ENCODE results near the gene APOBEC3C.
"Not testable (repeated sequence)": the region's sequence is repeated elsewhere in the genome, so short reads cannot be mapped to it uniquely, and the experiment has no call there.

Gene APOBEC3C

GRCh38 chr22:39013942-39014722 is at the start of gene APOBEC3C:
Gene APOBEC3C (plus strand): TSS chr22:39014257. CDS start chr22:39014363, 106 bp downstream.
- DNase-seq = no peak

DNA sequence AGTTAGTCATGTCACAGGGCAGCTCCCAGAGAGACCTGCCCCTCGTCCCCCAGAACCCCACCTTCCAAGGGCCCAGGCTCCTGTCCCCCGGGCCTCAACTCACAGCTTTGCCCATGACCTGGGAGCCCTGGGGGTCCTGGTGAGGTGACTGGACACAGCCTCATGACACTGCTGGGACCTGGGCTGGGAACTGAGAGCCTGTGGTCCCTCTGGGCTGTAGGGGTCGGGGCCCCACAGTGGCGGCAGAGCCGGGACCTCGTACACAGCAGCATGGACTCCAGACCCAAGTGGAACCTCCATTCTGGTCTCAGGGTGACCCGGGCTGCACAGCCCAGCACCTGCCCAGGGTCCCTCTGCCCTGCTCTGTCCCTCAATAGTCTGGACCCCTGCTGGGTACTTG is 49.8 kb upstream of the APOBEC3C start:
- no peak for DNase-seq

GRCh38 chr22:38964989-38965388 is 49.1 kb upstream of the APOBEC3C start:
- DNase-seq = no peak

DNA sequence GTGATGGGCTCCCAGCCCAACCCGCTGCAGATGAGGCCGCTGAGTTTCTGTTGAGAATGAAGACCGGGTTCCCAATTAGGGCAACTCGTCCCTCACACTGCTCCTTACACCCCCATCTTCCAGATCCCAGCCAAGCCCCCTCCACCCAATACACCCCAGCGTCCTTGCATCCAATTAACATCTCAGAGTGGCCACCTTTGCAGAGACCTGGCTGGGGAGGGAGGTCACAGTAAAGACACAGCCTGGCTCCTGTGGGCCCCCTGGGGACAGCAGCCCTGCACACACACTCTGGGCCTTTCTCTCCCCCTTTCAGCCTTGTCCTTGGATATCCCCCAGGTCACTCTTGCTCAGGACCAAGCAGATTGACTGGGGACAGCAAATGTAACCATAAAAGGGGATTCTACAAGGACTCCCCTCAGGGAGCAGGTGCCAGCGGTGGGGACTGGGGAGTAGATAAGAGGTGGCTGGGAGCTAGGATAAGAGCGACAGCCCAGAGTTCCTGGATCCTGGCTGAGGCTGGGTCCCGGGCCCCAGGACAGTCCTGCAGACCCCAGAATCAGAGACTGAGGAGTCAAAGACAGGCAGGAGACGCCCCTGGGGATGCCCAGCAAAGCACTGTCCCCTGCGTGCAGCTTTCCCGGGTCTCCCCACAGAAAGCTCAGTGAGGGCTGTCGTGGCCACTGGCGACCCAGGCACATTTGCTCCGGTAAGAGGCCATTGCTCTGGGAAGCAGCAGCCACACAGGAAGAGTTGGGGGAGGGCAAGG is 48.3 kb upstream of the APOBEC3C start:
- DNase-seq = no peak

- DNase-seq = no peak
Measured at GRCh38 chr22:38966380-38966702, 47.7 kb upstream of the APOBEC3C start.

DNA sequence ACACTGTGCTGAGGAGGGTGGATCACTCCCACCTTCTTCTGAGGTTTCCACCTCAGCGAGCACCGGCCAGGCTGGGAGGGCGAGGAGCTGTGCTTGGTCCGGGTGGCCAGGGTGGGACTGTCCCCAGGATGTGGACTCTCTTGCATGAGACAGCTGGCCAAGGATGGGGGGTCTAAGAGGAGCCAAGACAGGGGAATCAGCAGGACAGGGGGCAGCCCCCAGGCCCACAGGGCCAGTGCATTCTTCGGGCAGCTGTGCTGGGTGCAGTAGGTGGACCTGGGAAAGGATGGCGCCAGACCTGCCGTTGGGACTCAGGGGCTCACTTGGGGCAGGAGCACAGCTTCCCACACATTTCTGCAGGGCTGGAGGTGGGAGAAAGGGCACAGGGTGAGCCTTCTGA is 47.1 kb upstream of the APOBEC3C start:
- DNase-seq = no peak

GRCh38 chr22:38967451-38968450 is 46.3 kb upstream of the APOBEC3C start:
- no peak for DNase-seq

DNA sequence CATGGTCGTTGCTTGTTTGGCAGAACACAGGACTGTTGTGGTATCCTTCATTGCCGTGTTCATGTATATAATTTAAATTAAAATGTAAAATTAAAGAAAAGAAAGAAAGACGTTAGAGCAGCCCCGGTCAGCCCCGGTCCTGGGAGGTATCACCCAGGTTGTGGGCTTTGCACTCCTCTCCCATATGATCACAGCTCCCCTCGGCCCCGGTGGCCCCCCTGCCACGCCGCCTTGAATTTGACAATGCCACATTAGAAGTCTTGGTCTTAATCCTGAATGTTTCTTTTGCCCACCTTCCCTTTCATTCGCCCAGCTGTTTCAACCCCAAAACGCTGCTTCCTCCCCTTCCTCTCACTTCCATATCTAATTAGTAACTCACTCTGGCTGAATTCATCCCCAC is 45.3 kb upstream of the APOBEC3C start:
- DNase-seq = no peak

GRCh38 chr22:38970551-38970950 is 43.5 kb upstream of the APOBEC3C start:
- no peak for DNase-seq

GRCh38 chr22:38971202-38971601 is 42.9 kb upstream of the APOBEC3C start:
- no peak for DNase-seq

DNA sequence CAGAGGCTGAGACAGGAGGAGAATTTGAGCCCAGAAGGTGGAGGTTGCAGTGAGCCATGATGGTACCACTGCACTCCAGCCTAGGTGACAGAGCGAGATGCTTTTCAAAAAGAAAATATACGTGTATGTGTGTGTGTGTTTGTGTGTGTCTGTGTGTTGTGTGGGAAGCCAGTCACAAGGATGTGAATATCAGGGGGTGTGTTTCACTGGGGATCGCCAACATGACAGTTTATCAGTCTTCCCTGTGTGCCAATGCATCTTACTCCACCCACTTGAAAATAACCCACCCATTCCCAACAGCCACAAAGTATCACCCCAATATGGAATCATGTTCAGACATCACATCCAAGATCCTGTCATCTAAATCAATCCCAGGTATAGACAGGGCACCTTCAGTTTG is 42.3 kb upstream of the APOBEC3C start:
- no peak for DNase-seq

- DNase-seq = no peak
Measured at GRCh38 chr22:38972558-38972957, 41.5 kb upstream of the APOBEC3C start.

- DNase-seq = no peak
Measured at GRCh38 chr22:38973289-38974169, 40.5 kb upstream of the APOBEC3C start.

DNA sequence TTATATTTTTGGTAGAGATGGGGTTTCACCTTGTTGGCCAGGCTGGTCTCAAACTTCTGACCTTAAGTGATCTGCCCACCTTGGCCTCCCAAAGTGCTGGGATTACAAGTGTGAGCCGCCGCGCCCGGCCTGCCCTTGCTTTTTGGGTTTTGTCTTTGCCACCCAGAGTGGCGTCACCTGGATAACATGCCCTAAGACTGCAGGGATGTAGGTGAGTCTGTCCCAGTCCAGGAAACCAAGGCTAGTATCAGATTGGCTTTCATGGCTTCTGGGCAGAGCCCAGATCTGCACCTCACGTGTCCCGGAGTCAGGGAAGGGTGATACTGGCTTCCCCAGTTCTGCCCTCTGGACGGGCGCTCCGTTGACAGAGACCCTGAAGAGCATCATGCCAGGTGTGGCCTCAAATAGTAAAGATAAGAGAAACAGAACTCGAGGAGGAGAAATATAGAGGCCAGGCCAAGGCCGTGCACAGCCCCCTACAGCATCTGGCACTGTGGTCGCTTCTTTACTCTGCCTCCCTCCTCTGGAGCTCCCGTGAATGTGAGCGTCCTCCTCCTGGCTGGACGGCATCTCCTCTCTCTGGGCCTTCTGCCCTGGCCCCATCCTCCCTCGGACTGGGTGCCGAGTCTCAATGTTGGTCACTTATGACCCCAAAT is 39.8 kb upstream of the APOBEC3C start:
- DNase-seq = no peak

DNA sequence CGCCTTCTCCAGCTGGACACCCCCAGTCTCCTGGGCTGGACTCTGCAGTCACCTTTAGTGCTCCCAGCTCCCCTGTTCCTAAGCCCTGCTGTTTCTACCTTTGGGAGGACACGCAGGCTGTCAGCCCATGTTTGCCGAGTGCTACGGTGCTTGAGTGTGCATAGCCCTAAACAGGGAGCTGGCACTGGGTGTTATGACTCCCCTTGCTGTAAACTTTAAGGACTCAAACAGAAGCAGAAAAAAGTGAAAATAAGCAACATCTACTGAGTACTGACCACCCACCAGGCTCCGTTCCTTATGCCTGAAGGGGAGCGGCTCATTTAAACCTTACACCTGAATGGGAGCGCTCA is 39.3 kb upstream of the APOBEC3C start:
- DNase-seq = no peak

DNA sequence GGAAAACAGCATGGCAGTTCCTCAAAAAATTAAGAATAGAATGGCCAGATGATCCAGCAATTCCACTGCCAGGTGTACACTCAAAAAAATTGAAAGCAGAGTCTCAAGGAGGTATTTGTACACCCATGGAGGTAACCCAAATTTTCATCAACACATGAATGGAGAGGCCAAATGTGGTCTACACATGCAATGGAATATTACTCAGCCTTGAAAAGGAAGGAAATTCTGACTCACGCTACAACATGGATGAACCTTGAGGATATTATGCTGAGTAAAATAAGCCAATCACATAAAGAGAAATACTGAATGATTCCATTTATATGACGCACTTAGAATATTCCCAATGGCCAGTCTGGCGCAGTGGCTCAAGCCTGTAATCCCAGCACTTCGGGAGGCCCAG is 36.8 kb upstream of the APOBEC3C start:
- not testable (repeated sequence) for DNase-seq

GRCh38 chr22:38980587-38980986 is 33.5 kb upstream of the APOBEC3C start:
- DNase-seq = not testable (repeated sequence)

- no peak for DNase-seq
Measured at GRCh38 chr22:38981005-38981991, 32.8 kb upstream of the APOBEC3C start.

DNA sequence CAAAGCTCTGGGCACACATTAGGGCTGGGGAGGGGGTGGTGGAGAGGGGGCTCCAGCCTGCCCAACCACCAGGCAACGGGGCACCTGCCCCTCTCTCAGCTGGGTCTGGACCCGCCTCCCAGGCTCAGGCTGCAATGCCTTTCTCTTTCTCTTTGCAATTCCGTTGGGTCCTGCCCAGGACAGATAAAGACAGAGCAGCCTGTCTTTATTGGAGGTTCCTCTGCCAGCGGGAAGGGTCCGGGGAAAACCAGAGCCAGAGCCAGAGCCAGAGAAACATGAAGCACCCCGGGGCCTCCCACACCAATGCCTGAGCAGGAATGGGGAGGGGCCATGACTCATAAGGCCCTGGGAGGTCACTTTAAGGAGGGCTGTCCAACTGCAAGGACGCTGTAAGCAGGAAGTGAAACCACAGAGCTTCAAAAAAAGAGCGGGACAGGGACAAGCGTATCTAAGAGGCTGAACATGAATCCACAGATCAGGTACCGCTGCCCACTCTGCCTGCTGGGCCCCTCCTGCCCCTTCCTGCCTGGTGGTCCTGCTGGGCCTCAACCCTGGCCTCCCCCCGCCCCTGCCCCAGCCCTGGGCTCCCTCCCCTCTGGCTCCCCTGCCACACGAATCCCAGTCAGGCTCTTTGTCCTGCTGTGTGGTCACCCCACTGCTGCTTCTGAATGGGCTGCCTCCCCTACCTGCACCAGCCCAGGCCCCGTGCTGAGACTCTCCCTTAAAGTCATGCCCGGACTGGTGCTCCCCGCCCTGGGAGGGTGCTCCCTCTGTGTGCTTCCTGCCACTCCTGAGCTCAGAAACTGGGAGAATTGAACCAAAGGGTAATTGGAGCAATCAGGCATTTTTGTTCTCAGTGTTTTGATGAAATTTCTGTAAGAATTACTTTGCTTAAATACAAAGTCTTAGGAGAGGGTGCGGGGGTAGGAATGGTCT is 31.8 kb upstream of the APOBEC3C start, which contains the start of gene APOBEC3B:
TSS of gene APOBEC3B (plus strand) at position 356 of the 936 bp plus-strand sequence. CDS start at position 463, 107 bp downstream.
- DNase-seq = peak; percentile 70

All from NCI-H2029 treated with DMSO at 0.1 percent for 48 hours (cell line).